ENCODE measurements around the gene OSMR. TPM values are rescaled to one million over a fixed set of nuclear protein-coding genes. Genes with fewer than 3 reads are reported as not detected.

Gene OSMR
- total and polyA plus RNA-seq, 2 of the 13 experiments (the other 11 are each of a cell fraction or from before 2014, with no cell fraction given), result 21.3 to 86.5 TPM

DNA sequence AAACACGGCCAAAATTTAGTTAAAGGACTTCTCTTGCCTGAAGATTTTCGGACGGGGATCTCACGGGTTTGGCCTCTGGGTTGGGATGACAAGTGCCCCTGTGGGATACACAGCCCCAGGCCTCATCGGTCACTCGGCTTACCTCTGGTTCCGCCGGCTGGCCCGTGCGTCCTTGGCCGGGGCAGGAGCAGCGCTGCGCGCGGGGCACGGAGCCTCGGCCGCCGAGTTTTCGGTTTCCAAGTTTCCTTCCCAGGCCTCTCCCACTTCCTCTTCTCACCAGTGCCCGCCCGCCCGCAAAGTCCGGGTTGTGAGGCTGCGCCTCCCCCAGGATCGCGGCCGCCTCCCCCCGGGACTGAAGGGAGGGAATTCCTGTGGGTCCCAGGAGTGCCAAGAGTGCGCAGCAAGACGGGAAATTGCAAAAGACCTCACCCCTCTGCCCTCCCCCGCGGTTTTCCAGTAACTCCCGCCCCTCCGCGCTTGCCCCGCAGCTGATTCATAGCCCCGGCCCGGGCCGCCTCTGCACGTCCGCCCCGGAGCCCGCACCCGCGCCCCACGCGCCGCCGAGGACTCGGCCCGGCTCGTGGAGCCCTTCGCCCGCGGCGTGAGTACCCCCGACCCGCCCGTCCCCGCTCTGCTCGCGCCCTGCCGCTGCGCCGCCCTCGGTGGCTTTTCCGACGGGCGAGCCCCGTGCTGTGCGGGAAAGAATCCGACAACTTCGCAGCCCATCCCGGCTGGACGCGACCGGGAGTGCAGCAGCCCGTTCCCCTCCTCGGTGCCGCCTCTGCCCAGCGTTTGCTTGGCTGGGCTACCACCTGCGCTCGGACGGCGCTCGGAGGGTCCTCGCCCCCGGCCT, at the start of gene OSMR (continued):
- TF ChIP-seq, protein P1, sequence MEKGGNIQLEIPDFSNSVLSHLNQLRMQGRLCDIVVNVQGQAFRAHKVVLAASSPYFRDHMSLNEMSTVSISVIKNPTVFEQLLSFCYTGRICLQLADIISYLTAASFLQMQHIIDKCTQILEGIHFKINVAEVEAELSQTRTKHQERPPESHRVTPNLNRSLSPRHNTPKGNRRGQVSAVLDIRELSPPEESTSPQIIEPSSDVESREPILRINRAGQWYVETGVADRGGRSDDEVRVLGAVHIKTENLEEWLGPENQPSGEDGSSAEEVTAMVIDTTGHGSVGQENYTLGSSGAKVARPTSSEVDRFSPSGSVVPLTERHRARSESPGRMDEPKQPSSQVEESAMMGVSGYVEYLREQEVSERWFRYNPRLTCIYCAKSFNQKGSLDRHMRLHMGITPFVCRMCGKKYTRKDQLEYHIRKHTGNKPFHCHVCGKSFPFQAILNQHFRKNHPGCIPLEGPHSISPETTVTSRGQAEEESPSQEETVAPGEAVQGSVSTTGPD (CRISPR knock-in tag; IDR thresholded peaks at IDR 0.05), result no peak
- TF ChIP-seq, protein P2, sequence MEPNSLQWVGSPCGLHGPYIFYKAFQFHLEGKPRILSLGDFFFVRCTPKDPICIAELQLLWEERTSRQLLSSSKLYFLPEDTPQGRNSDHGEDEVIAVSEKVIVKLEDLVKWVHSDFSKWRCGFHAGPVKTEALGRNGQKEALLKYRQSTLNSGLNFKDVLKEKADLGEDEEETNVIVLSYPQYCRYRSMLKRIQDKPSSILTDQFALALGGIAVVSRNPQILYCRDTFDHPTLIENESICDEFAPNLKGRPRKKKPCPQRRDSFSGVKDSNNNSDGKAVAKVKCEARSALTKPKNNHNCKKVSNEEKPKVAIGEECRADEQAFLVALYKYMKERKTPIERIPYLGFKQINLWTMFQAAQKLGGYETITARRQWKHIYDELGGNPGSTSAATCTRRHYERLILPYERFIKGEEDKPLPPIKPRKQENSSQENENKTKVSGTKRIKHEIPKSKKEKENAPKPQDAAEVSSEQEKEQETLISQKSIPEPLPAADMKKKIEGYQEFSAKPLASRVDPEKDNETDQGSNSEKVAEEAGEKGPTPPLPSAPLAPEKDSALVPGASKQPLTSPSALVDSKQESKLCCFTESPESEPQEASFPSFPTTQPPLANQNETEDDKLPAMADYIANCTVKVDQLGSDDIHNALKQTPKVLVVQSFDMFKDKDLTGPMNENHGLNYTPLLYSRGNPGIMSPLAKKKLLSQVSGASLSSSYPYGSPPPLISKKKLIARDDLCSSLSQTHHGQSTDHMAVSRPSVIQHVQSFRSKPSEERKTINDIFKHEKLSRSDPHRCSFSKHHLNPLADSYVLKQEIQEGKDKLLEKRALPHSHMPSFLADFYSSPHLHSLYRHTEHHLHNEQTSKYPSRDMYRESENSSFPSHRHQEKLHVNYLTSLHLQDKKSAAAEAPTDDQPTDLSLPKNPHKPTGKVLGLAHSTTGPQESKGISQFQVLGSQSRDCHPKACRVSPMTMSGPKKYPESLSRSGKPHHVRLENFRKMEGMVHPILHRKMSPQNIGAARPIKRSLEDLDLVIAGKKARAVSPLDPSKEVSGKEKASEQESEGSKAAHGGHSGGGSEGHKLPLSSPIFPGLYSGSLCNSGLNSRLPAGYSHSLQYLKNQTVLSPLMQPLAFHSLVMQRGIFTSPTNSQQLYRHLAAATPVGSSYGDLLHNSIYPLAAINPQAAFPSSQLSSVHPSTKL (CRISPR knock-in tag; IDR thresholded peaks at IDR 0.05), result peak; percentile 86
- TF ChIP-seq, protein P3, sequence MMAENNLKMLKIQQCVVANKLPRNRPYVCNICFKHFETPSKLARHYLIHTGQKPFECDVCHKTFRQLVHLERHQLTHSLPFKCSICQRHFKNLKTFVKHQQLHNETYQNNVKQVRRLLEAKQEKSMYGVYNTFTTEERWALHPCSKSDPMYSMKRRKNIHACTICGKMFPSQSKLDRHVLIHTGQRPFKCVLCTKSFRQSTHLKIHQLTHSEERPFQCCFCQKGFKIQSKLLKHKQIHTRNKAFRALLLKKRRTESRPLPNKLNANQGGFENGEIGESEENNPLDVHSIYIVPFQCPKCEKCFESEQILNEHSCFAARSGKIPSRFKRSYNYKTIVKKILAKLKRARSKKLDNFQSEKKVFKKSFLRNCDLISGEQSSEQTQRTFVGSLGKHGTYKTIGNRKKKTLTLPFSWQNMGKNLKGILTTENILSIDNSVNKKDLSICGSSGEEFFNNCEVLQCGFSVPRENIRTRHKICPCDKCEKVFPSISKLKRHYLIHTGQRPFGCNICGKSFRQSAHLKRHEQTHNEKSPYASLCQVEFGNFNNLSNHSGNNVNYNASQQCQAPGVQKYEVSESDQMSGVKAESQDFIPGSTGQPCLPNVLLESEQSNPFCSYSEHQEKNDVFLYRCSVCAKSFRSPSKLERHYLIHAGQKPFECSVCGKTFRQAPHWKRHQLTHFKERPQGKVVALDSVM (CRISPR knock-in tag; IDR thresholded peaks at IDR 0.05), result peak; percentile 47; the same call in 1 of the 2 replicates
- TF ChIP-seq, protein P4, sequence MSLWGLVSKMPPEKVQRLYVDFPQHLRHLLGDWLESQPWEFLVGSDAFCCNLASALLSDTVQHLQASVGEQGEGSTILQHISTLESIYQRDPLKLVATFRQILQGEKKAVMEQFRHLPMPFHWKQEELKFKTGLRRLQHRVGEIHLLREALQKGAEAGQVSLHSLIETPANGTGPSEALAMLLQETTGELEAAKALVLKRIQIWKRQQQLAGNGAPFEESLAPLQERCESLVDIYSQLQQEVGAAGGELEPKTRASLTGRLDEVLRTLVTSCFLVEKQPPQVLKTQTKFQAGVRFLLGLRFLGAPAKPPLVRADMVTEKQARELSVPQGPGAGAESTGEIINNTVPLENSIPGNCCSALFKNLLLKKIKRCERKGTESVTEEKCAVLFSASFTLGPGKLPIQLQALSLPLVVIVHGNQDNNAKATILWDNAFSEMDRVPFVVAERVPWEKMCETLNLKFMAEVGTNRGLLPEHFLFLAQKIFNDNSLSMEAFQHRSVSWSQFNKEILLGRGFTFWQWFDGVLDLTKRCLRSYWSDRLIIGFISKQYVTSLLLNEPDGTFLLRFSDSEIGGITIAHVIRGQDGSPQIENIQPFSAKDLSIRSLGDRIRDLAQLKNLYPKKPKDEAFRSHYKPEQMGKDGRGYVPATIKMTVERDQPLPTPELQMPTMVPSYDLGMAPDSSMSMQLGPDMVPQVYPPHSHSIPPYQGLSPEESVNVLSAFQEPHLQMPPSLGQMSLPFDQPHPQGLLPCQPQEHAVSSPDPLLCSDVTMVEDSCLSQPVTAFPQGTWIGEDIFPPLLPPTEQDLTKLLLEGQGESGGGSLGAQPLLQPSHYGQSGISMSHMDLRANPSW (CRISPR knock-in tag; IDR thresholded peaks at IDR 0.05; ENCODE audit: borderline replicate concordance), result no peak
- TF ChIP-seq, protein P5, sequence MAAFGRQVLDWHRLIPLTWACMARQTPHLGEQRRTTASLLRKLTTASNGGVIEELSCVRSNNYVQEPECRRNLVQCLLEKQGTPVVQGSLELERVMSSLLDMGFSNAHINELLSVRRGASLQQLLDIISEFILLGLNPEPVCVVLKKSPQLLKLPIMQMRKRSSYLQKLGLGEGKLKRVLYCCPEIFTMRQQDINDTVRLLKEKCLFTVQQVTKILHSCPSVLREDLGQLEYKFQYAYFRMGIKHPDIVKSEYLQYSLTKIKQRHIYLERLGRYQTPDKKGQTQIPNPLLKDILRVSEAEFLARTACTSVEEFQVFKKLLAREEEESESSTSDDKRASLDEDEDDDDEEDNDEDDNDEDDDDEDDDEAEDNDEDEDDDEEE (CRISPR knock-in tag; IDR thresholded peaks at IDR 0.05), result 0 out of 2 replicates have a peak, but pooled peaks have one; percentile 52
- TF ChIP-seq ASH2L (IDR thresholded peaks at IDR 0.05; ENCODE audit: insufficient read length, low read depth, low read length) (peak; percentile 85), ZNF792 (CRISPR knock-in tag; IDR thresholded peaks at IDR 0.05) (0 out of 2 replicates have a peak, but pooled peaks have one; percentile 54), ZFY (CRISPR knock-in tag; IDR thresholded peaks at IDR 0.05) (peak; percentile 71), SIN3B (IDR thresholded peaks at IDR 0.05; ENCODE audit: low read length) (no peak), SMARCE1 (IDR thresholded peaks at IDR 0.05; ENCODE audit: borderline replicate concordance) (no peak), MYC (CRISPR knock-in tag; IDR thresholded peaks at IDR 0.05; ENCODE audit: borderline replicate concordance) (peak; percentile 38; the same call in 1 of the 2 replicates), ZNF878 (CRISPR knock-in tag; IDR thresholded peaks at IDR 0.05) (peak; percentile 59; the same call in 1 of the 2 replicates)
- TF ChIP-seq, protein P6, sequence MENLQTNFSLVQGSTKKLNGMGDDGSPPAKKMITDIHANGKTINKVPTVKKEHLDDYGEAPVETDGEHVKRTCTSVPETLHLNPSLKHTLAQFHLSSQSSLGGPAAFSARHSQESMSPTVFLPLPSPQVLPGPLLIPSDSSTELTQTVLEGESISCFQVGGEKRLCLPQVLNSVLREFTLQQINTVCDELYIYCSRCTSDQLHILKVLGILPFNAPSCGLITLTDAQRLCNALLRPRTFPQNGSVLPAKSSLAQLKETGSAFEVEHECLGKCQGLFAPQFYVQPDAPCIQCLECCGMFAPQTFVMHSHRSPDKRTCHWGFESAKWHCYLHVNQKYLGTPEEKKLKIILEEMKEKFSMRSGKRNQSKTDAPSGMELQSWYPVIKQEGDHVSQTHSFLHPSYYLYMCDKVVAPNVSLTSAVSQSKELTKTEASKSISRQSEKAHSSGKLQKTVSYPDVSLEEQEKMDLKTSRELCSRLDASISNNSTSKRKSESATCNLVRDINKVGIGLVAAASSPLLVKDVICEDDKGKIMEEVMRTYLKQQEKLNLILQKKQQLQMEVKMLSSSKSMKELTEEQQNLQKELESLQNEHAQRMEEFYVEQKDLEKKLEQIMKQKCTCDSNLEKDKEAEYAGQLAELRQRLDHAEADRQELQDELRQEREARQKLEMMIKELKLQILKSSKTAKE (CRISPR knock-in tag; IDR thresholded peaks at IDR 0.05; ENCODE audit: borderline replicate concordance), result peak; percentile 65; the same call in 1 of the 2 replicates
